ENCODE data around the gene RFLNA. TPM values are rescaled to one million over a fixed set of nuclear protein-coding genes. Genes with fewer than 3 reads are reported as not detected.

Gene RFLNA
- total RNA-seq, 1 experiment from 2014 or later, result 5.4 TPM

GRCh38 chr12:124311292-124312109 lies 16.6 kb downstream of the RFLNA start:
- no peaks in the 10 kb centered on the region for H3K27me3 ChIP-seq (ENCODE audit: control insufficient read depth, insufficient read depth, low read length)
- in situ Hi-C loops (cut with HindIII; ENCODE audit: low pct_unique_long_range_greater_than_20kb, low sequenced_read_pairs) (no loop called here), intact Hi-C loops (cut with micrococcal nuclease; ENCODE audit: unreplicated experiment) (no loop called here)
- H3K27ac ChIP-seq (ENCODE audit: low read length), result no peak overlapping the region
- H3K9me3 ChIP-seq (ENCODE audit: control insufficient read depth, insufficient read depth, low read depth, low read length), result no peaks in the 10 kb centered on the region
- no peak for DNase-seq (ENCODE audit: low read depth, low spot score)
- H3K36me3 ChIP-seq (ENCODE audit: control insufficient read depth, insufficient read depth, low read length), result no peaks in the 10 kb centered on the region
- no peak overlapping the region for H3K4me3 ChIP-seq (ENCODE audit: low read depth in 2 of 2, low read length in 2 of 2)
- POLR2A ChIA-PET, result no interaction called here
- BruUV-seq (replicated peaks), result no TSS peak
- CTCF ChIA-PET, result no interaction called here
- TF ChIP-seq POLR2AphosphoS5 (IDR thresholded peaks at IDR 0.05; ENCODE audit: low read depth, low read length) (no peak), REST (IDR thresholded peaks at IDR 0.05; ENCODE audit: insufficient read depth in 1 of 2, low read depth in 2 of 2, low read length in 1 of 2) (no peak), SIN3A (IDR thresholded peaks at IDR 0.05; ENCODE audit: borderline replicate concordance, insufficient read depth, low read depth, low read length) (no peak)
- ATAC-seq, result peak; percentile 63
- H3K4me1 ChIP-seq (ENCODE audit: control insufficient read depth, insufficient read depth, low read length), result no peaks in the 10 kb centered on the region

GRCh38 chr12:124312601-124313000 lies 17.7 kb downstream of the RFLNA start:
- H3K9me3 ChIP-seq (ENCODE audit: control insufficient read depth, insufficient read depth, low read depth, low read length), result no peaks in the 10 kb centered on the region
- H3K4me3 ChIP-seq (ENCODE audit: low read depth in 2 of 2, low read length in 2 of 2), result no peak overlapping the region
- H3K27ac ChIP-seq (ENCODE audit: low read length), result no peak overlapping the region
- TF ChIP-seq TCF7L2 (IDR thresholded peaks at IDR 0.05; ENCODE audit: low read depth, low read length) (no peak), REST (IDR thresholded peaks at IDR 0.05; ENCODE audit: insufficient read depth in 1 of 2, low read depth in 2 of 2, low read length in 1 of 2) (no peak)
- H3K36me3 ChIP-seq (ENCODE audit: control insufficient read depth, insufficient read depth, low read length), result no peaks in the 10 kb centered on the region
- intact Hi-C loops (cut with micrococcal nuclease; ENCODE audit: unreplicated experiment) (no loop called here), in situ Hi-C loops (cut with HindIII; ENCODE audit: low pct_unique_long_range_greater_than_20kb, low sequenced_read_pairs) (no loop called here)
- no peaks in the 10 kb centered on the region for H3K4me1 ChIP-seq (ENCODE audit: control insufficient read depth, insufficient read depth, low read length)
- POLR2A ChIA-PET, result no interaction called here
- no peak for ATAC-seq
- no peak for DNase-seq (ENCODE audit: low read depth, low spot score)
- H3K27me3 ChIP-seq (ENCODE audit: control insufficient read depth, insufficient read depth, low read length), result no peaks in the 10 kb centered on the region
- CTCF ChIA-PET, result no interaction called here
- BruUV-seq (replicated peaks), result no TSS peak

GRCh38 chr12:124314207-124314606 lies 19.3 kb downstream of the RFLNA start:
- Histone ChIP-seq H3K9me3 (ENCODE audit: control insufficient read depth, insufficient read depth, low read depth, low read length) (no peaks in the 10 kb centered on the region), H3K4me3 (ENCODE audit: low read depth in 2 of 2, low read length in 2 of 2) (no peak overlapping the region), H3K27me3 (ENCODE audit: control insufficient read depth, insufficient read depth, low read length) (no peaks in the 10 kb centered on the region), H3K27ac (ENCODE audit: low read length) (no peak overlapping the region), H3K4me1 (ENCODE audit: control insufficient read depth, insufficient read depth, low read length) (no peaks in the 10 kb centered on the region), H3K36me3 (ENCODE audit: control insufficient read depth, insufficient read depth, low read length) (no peaks in the 10 kb centered on the region)
- POLR2A ChIA-PET, result no interaction called here
- CTCF ChIA-PET, result no interaction called here
- intact Hi-C loops (cut with micrococcal nuclease; ENCODE audit: unreplicated experiment) (no loop called here), in situ Hi-C loops (cut with HindIII; ENCODE audit: low pct_unique_long_range_greater_than_20kb, low sequenced_read_pairs) (no loop called here)
- DNase-seq (ENCODE audit: low read depth, low spot score) (no peak), ATAC-seq (no peak)
- TF ChIP-seq SIN3A (IDR thresholded peaks at IDR 0.05; ENCODE audit: borderline replicate concordance, insufficient read depth, low read depth, low read length), result no peak
- no TSS peak for BruUV-seq (replicated peaks)
